Calu3 (cell line): ENCODE measurements around the gene PEF1. TPM values are rescaled to one million over a fixed set of nuclear protein-coding genes. Genes with fewer than 3 reads are reported as not detected.

Source experiments
- BruUV-seq: library from RNA; stranded (reverse); fragments of 400-500 nt; replicated peaks from 2 replicates; lab custom pipeline; 2021; lab: Mats Ljungman, UMichigan
- CTCF ChIA-PET: fragments of 300-600 bp; sonication (Branson Sonifier 250); formaldehyde crosslinking; loops from one replicate; lab custom pipeline; 2022; ENCODE audit warnings: antibody characterized with exemption; lab: Charles Lee
- DNase-seq: peaks from one replicate; pipeline ENCODE4 v3.0.0; 2022
- H3K27ac Mint-ChIP-seq: one replicate; pipeline ENCODE4 v1.8.0; 2022; ENCODE audit warnings: mixed read lengths; ENCODE audit not compliant: unreplicated experiment
- H3K27me3 Mint-ChIP-seq: one replicate; pipeline ENCODE4 v1.8.0; 2022; ENCODE audit warnings: mixed read lengths; ENCODE audit not compliant: unreplicated experiment
- H3K36me3 Mint-ChIP-seq: one replicate; pipeline ENCODE4 v1.8.0; 2022; ENCODE audit warnings: mild to moderate bottlenecking, moderate library complexity, mixed read lengths; ENCODE audit not compliant: insufficient read depth, unreplicated experiment
- H3K4me1 Mint-ChIP-seq: one replicate; pipeline ENCODE4 v1.8.0; 2022; ENCODE audit warnings: mild to moderate bottlenecking, low read depth, mixed read lengths; ENCODE audit not compliant: unreplicated experiment
- H3K4me3 Mint-ChIP-seq: one replicate; pipeline ENCODE4 v1.8.0; 2022; ENCODE audit warnings: mild to moderate bottlenecking, low read depth, moderate library complexity, mixed read lengths; ENCODE audit not compliant: unreplicated experiment
- H3K9me3 Mint-ChIP-seq: one replicate; pipeline ENCODE4 v1.8.0; 2022; ENCODE audit warnings: low read depth, mixed read lengths; ENCODE audit not compliant: unreplicated experiment
- intact Hi-C: fragments of 100-400 bp; cut with micrococcal nuclease; formaldehyde crosslinking; loops from one replicate; pipeline ENCODE4 v1.10.0; 2022; ENCODE audit not compliant: unreplicated experiment
- total RNA-seq: library from RNA; stranded (reverse); gene quantifications from 2 replicates; pipeline ENCODE4 v1.2.3, GENCODE V29; 2022
- TF ChIP-seq, protein P1 (sequence below): fragments of 200-600 bp; IDR thresholded peaks from one replicate; pipeline ENCODE4 v1.8.0; 2022; ENCODE audit warnings: antibody characterized with exemption; ENCODE audit not compliant: unreplicated experiment

The PEF1 gene
- total RNA-seq, 1 experiment from 2014 or later, result 61.5 TPM

DNA sequence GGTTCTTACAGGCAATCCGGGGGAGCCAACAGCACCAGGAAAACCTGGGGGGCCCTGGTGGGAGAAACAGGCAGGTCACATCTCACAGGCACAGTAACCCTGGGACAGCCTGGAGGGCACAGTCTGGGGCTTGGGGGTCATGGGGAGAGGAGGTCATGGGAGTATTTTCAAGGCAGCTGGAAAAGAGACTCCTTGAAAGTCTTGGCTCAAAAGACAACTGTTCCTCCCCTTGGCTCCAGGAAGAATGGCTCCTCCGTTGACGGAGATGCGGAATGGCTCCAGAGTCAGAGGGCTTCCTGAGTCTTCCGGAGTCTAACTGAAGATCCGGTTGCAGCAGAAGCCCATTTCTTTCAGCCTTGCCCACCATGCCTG is 25.9 kb upstream of the PEF1 start:
- Mint-ChIP-seq H3K4me3 (peak overlapping the region; percentile 64), H3K4me1 (peaks cover 34% of the 10 kb centered on the region), H3K36me3 (peaks cover 17% of the 10 kb centered on the region), H3K9me3 (no peaks in the 10 kb centered on the region), H3K27ac (peak overlapping the region; percentile 52), H3K27me3 (peaks cover 42% of the 10 kb centered on the region)
- TF ChIP-seq, protein P1, sequence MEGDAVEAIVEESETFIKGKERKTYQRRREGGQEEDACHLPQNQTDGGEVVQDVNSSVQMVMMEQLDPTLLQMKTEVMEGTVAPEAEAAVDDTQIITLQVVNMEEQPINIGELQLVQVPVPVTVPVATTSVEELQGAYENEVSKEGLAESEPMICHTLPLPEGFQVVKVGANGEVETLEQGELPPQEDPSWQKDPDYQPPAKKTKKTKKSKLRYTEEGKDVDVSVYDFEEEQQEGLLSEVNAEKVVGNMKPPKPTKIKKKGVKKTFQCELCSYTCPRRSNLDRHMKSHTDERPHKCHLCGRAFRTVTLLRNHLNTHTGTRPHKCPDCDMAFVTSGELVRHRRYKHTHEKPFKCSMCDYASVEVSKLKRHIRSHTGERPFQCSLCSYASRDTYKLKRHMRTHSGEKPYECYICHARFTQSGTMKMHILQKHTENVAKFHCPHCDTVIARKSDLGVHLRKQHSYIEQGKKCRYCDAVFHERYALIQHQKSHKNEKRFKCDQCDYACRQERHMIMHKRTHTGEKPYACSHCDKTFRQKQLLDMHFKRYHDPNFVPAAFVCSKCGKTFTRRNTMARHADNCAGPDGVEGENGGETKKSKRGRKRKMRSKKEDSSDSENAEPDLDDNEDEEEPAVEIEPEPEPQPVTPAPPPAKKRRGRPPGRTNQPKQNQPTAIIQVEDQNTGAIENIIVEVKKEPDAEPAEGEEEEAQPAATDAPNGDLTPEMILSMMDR, result no peak
- CTCF ChIA-PET, result interaction anchor here (0.6 to 2.0 kb wide), 11 partner anchors 8 to 651 kb away, joined by 3 to 21 read pairs (median 5); no protein-coding TSS in a partner anchor
- intact Hi-C loops, result no loop called here
- DNase-seq, result no peak
- BruUV-seq, result TSS peak; percentile 63

DNA sequence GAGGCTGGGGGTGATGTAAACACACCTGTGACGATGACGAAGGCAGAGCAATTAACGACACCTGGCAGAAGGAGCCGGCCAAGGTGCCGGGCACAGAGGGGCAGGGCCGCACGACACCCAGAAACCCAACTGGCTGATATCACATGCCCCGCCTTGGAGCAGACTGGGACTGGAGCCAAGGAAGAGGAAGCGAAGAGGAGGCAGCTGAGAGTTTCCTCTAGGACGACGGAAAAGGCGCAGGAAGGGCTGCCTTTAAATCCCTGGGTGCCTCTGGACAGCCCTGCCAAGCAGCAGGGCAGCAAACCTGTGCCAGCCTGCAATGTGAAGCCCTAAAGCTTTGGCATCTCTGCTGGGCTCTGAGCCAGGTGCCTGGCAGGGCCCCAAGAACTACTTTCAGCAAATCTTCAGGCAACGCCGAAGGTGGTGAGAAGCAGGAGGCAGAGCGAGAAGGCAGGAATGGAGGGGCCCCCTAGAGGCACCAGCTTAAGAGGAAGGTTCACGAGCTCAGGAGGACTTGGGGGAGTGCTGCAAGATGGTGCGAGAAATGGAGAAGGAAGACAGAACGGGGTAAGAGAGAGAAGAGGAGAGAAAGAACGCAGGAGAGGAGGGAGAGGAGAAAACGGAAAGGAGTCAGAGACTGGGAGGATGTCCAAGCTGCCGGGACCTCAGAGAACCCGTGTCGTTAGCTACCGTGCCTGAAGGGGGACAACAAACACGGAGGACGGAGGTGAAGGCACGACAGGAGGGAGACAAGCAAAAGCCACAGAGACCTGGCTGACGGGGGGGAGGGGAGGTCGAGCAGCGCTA is 25.3 kb upstream of the PEF1 start:
- intact Hi-C loops, result no loop called here
- peaks cover 19% of the 10 kb centered on the region for H3K36me3 Mint-ChIP-seq
- TF ChIP-seq, protein P1, result peak; percentile 32
- CTCF ChIA-PET, result interaction anchor here (0.5 to 2.0 kb wide), 14 partner anchors 8 to 1384 kb away, joined by 3 to 21 read pairs (median 4); no protein-coding TSS in a partner anchor
- BruUV-seq, result no TSS peak
- H3K4me3 Mint-ChIP-seq, result peak overlapping the region; percentile 64
- DNase-seq, result peak; percentile 83
- peak overlapping the region; percentile 52 for H3K27ac Mint-ChIP-seq
- H3K9me3 Mint-ChIP-seq, result no peaks in the 10 kb centered on the region
- peaks cover 34% of the 10 kb centered on the region for H3K4me1 Mint-ChIP-seq
- H3K27me3 Mint-ChIP-seq, result peaks cover 36% of the 10 kb centered on the region

DNA sequence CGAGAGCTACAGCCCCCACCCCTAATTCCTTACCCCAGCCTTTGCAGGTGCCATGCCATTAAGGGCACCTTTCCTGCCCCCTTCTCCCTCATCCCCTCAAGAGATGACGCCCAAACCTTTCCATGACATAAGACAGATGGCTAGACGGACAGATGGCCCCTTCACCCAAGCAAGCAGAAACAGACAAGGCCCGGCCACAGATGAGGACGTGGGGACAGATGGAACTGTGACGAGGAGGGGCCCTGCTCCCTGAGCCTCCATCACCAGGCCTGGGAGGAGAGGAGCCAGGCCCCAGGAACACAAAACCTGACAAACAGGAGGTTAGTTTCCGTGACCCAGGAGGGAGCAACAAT is 24.7 kb upstream of the PEF1 start:
- Mint-ChIP-seq H3K27ac (peak overlapping the region; percentile 52), H3K9me3 (no peaks in the 10 kb centered on the region)
- CTCF ChIA-PET, result interaction anchor here (0.5 to 2.0 kb wide), 7 partner anchors 9 to 1385 kb away, joined by 3 to 21 read pairs (median 4); no protein-coding TSS in a partner anchor

DNA sequence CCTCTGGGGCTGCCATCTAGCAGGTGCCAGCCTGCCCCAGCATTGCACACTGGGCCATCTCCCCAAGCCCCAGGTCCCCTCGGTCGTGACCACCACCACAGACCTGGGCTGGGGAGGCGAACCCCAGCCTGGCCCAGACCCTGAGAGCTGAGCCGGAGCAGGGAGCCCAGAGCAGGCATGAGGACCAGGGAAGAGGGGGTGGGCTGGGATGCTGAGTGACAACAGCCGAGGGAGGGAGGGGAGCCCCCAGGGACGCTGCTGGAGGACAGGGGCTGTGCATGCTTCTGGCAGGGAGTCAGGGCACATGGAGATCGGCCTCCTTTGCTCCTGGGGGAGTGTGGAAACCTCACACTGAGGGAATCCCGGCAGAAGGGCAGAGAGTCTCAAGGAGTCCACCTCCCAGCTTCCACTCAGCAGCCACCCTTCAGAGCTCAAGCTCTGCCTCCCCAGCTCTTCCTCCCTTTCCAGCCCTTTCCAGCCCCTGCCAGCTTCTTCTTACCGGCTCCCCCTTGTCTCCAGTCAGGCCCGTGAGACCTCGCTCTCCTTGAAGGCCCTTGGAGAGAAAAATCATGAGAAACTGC is 23.7 kb upstream of the PEF1 start:
- no peak for DNase-seq
- Mint-ChIP-seq H3K36me3 (peaks cover 19% of the 10 kb centered on the region), H3K9me3 (no peaks in the 10 kb centered on the region), H3K27ac (no peak overlapping the region), H3K4me3 (no peak overlapping the region), H3K27me3 (peaks cover 31% of the 10 kb centered on the region), H3K4me1 (peaks cover 34% of the 10 kb centered on the region)
- intact Hi-C loops, result no loop called here
- TF ChIP-seq, protein P1, result no peak
- BruUV-seq, result no TSS peak
- CTCF ChIA-PET, result no interaction called here

More for the DNA sequence above, 24.7 kb upstream of the PEF1 start:
- peak overlapping the region; percentile 64 for H3K4me3 Mint-ChIP-seq
- H3K27me3 Mint-ChIP-seq, result peaks cover 30% of the 10 kb centered on the region
- intact Hi-C loops, result no loop called here
- H3K4me1 Mint-ChIP-seq, result peaks cover 34% of the 10 kb centered on the region
- TF ChIP-seq, protein P1, result no peak
- H3K36me3 Mint-ChIP-seq, result peaks cover 19% of the 10 kb centered on the region
- BruUV-seq, result no TSS peak
- no peak for DNase-seq
